Choroid plexus epithelial cell (primary cell): ENCODE data around the gene EGFL7.

Source experiments
- DNase-seq: peaks from one replicate; pipeline ENCODE4 v3.0.0-alpha.2; 2010; ENCODE audit warnings: low read depth
- H3K4me3 ChIP-seq: 2 replicates; pipeline ENCODE4 v1.5.1; 2011; ENCODE audit warnings: low read depth, mild to moderate bottlenecking, control low read depth, low read length, moderate library complexity
- CTCF ChIP-seq: conservative IDR thresholded peaks from 2 replicates; pipeline ENCODE4 v1.5.1; 2011; ENCODE audit warnings: low read depth, mild to moderate bottlenecking, control low read depth, inconsistent platforms, low read length, moderate library complexity

EGFL7 gene

GRCh38 chr9:136695955-136696354, 33.2 kb downstream of the EGFL7 start:
- H3K4me3 ChIP-seq: no peak overlapping the region
- no peak for DNase-seq
- no peak for TF ChIP-seq CTCF

- TF ChIP-seq CTCF: no peak
- no peak for DNase-seq
- H3K4me3 ChIP-seq: no peak overlapping the region
Measured at GRCh38 chr9:136696502-136696901, 33.8 kb downstream of the EGFL7 start.

- no peak for DNase-seq
- TF ChIP-seq CTCF: no peak
- H3K4me3 ChIP-seq: no peak overlapping the region
Measured at GRCh38 chr9:136697146-136697820, 34.6 kb downstream of the EGFL7 start.

- no peak for DNase-seq
- TF ChIP-seq CTCF: no peak
- no peak overlapping the region for H3K4me3 ChIP-seq
Measured at GRCh38 chr9:136697821-136698526, 35.3 kb downstream of the EGFL7 start.

- no peak overlapping the region for H3K4me3 ChIP-seq
- DNase-seq: no peak
- TF ChIP-seq CTCF: no peak
Measured at GRCh38 chr9:136698635-136699246, 36.0 kb downstream of the EGFL7 start.

GRCh38 chr9:136700304-136700703, 37.6 kb downstream of the EGFL7 start:
- no peak for DNase-seq
- no peak for TF ChIP-seq CTCF
- no peak overlapping the region for H3K4me3 ChIP-seq
